A549 (cell line): ENCODE results near the gene MESP1. TPM values are rescaled to one million over a fixed set of nuclear protein-coding genes. Genes with fewer than 3 reads are reported as not detected.
A peak's percentile ranks its signal among the peaks of the same experiment; 100 is the strongest.

Experiments
- ATAC-seq, 2 experiments: fragments of 200-7000 bp in 1 of 2; fragments of >200 bp in 1 of 2; cut with Nextera tagmentation in 1 of 2; cut with Tn5 transposase in 1 of 2; 3 replicates each; pipeline versions ENCODE4 v1.8.0 to v1.9.1; 2018 to 2020; ENCODE audit warnings: mild to moderate bottlenecking in 1 of 2, moderate library complexity in 1 of 2
- CTCF ChIA-PET: fragments of 300-600 bp; sonication (Branson Sonifier 250); formaldehyde crosslinking; extraction: SDS; loops from one replicate; lab custom pipeline; 2021; ENCODE audit warnings: antibody characterized with exemption, inconsistent platforms; lab: Yijun Ruan, JAX
- POLR2A ChIA-PET: fragments of 350-600 bp; formaldehyde crosslinking; extraction: SDS; loops from one replicate; lab custom pipeline; 2021; ENCODE audit warnings: antibody characterized with exemption, inconsistent platforms; lab: Yijun Ruan, JAX
- DNase-seq, 2 experiments: peaks; one replicate each; pipeline versions ENCODE4 v3.0.0 to v3.0.0-alpha.2; 2011 to 2016; ENCODE audit warnings: low read depth in 1 of 2, low spot score in 1 of 2
- FAIRE-seq: peaks from 2 replicates; lab custom pipeline; 2011; peaks lifted over from hg19 to GRCh38; lab: Jason Lieb, UNC
- H3K27ac ChIP-seq, 2 experiments: fragments of >200 bp; sonication (Bioruptor Twin); formaldehyde crosslinking; 3 replicates each; pipeline ENCODE4 v1.5.1; 2016 to 2017
- H3K4me1 ChIP-seq: fragments of >200 bp; sonication (Bioruptor Twin); formaldehyde crosslinking; 3 replicates; pipeline ENCODE4 v1.6.1; 2016
- H3K4me2 ChIP-seq: fragments of >200 bp; sonication (Bioruptor Twin); formaldehyde crosslinking; 3 replicates; pipeline ENCODE4 v1.6.1; 2016
- H3K4me3 ChIP-seq: fragments of >200 bp; sonication (Bioruptor Twin); formaldehyde crosslinking; 3 replicates; pipeline ENCODE4 v1.5.1; 2016
- H3K9me3 ChIP-seq: fragments of >200 bp; sonication (Bioruptor Twin); formaldehyde crosslinking; 3 replicates; pipeline ENCODE4 v1.6.1; 2016
- CEBPB ChIP-seq, 2 experiments: fragments of >200 bp in 1 of 2; sonication (Bioruptor Twin) in 1 of 2; formaldehyde crosslinking in 1 of 2; IDR thresholded peaks; 2 replicates each; pipeline ENCODE4 v1.6.1; 2012 to 2016
- CHD2 ChIP-seq: fragments of 150-350 bp; IDR thresholded peaks from 2 replicates; pipeline ENCODE4 v1.6.1; 2014; ENCODE audit warnings: low read length; ENCODE audit not compliant: partially characterized antibody
- EHF ChIP-seq: fragments of 250-450 bp; sonication (Bioruptor Pico); IDR thresholded peaks from 2 replicates; pipeline ENCODE4 v1.5.0; 2020; ENCODE audit warnings: mild to moderate bottlenecking
- EHMT2 ChIP-seq: fragments of 200-600 bp; sonication (generic); IDR thresholded peaks from 2 replicates; pipeline ENCODE4 v1.6.1; 2016; ENCODE audit warnings: antibody characterized with exemption, low read depth, mild to moderate bottlenecking, moderate library complexity
- FOXS1 ChIP-seq: fragments of 250-450 bp; sonication (Bioruptor Pico); IDR thresholded peaks from 2 replicates; pipeline ENCODE4 v1.5.0; 2020; ENCODE audit warnings: mild to moderate bottlenecking, moderate library complexity
- HEYL ChIP-seq: fragments of 250-450 bp; sonication (Bioruptor Pico); IDR thresholded peaks from 2 replicates; pipeline ENCODE4 v1.8.0; 2021; ENCODE audit warnings: mild to moderate bottlenecking, moderate library complexity
- HOXA7 ChIP-seq: fragments of 250-450 bp; sonication (Bioruptor Pico); IDR thresholded peaks from 2 replicates; pipeline ENCODE4 v1.5.0; 2020; ENCODE audit warnings: mild to moderate bottlenecking, moderate library complexity
- HOXB13 ChIP-seq: fragments of 250-450 bp; sonication (Bioruptor Pico); IDR thresholded peaks from 2 replicates; pipeline ENCODE4 v1.5.0; 2020; ENCODE audit warnings: low read depth, mild to moderate bottlenecking, moderate library complexity
- JUNB ChIP-seq: fragments of >200 bp; sonication (Bioruptor Twin); formaldehyde crosslinking; IDR thresholded peaks from 2 replicates; pipeline ENCODE4 v1.6.1; 2016
- MAFK ChIP-seq: fragments of 450-650 bp; IDR thresholded peaks from 2 replicates; pipeline ENCODE4 v1.6.1; 2014; ENCODE audit not compliant: partially characterized antibody
- MAX ChIP-seq: IDR thresholded peaks from 2 replicates; pipeline ENCODE4 v1.6.1; 2012
- NR3C1 ChIP-seq: fragments of >200 bp; sonication (Bioruptor Twin); formaldehyde crosslinking; IDR thresholded peaks from 3 replicates; pipeline ENCODE4 v1.6.1; 2017
- PHF8 ChIP-seq: fragments of 200-600 bp; sonication (generic); IDR thresholded peaks from 2 replicates; pipeline ENCODE4 v1.6.1; 2016; ENCODE audit warnings: low read depth, mild to moderate bottlenecking, antibody characterized with exemption, moderate library complexity, borderline replicate concordance
- RNF2 ChIP-seq: fragments of 200-600 bp; sonication (generic); IDR thresholded peaks from 2 replicates; pipeline ENCODE4 v1.6.1; 2016; ENCODE audit warnings: low read depth, mild to moderate bottlenecking, antibody characterized with exemption, moderate library complexity, borderline replicate concordance
- SREBF2 ChIP-seq: fragments of 450-650 bp; IDR thresholded peaks from 2 replicates; pipeline ENCODE4 v1.6.1; 2014; ENCODE audit warnings: mild to moderate bottlenecking, moderate library complexity
- ZFP36 ChIP-seq: fragments of 450-650 bp; IDR thresholded peaks from 2 replicates; pipeline ENCODE4 v1.6.1; 2014; ENCODE audit warnings: borderline replicate concordance; ENCODE audit not compliant: partially characterized antibody
- WGBS: methylation state at CpG from one replicate; pipeline ENCODE4 v1.1.6; 2017; ENCODE audit errors: missing lambda C conversion rate; 5-methylcytosine and 5-hydroxymethylcytosine counted together
- polyA plus RNA-seq, 4 experiments: library from polyadenylated mRNA; depleted of rRNA in 3 of 4; stranded (reverse); fragments of >200 nt; fragmentation: RNase III in 1 of 4; extraction: RNeasy Plus Mini Kit Qiagen cat#74134 plus additional on column Dnase treatment in 1 of 4; gene quantifications; 2 replicates in 3 of 4; 3 replicates in 1 of 4; pipeline ENCODE4 v1.2.3, GENCODE V29; 2011 to 2017
- TF ChIP-seq, protein P1 (sequence below): fragments of 250-450 bp; sonication (Bioruptor Pico); IDR thresholded peaks from 2 replicates; pipeline ENCODE4 v1.5.0; 2020; ENCODE audit warnings: low read depth, mild to moderate bottlenecking, moderate library complexity
- TF ChIP-seq, protein P2 (sequence below): IDR thresholded peaks from 2 replicates; pipeline ENCODE4 v1.6.1; 2012; ENCODE audit warnings: low read depth, borderline replicate concordance
- TF ChIP-seq, protein P3 (sequence below): fragments of 200-600 bp; sonication (generic); IDR thresholded peaks from 2 replicates; pipeline ENCODE4 v1.6.1; 2016; ENCODE audit warnings: antibody characterized with exemption, mild to moderate bottlenecking, moderate library complexity
- TF ChIP-seq, protein P4 (sequence below): fragments of 450-650 bp; IDR thresholded peaks from 2 replicates; pipeline ENCODE4 v1.6.1; 2014; ENCODE audit warnings: antibody characterized with exemption

Gene MESP1
- polyA plus RNA-seq, 2 of the 4 experiments (the other 2 are of a cell fraction), result 1.2 to 2.7 TPM

DNA sequence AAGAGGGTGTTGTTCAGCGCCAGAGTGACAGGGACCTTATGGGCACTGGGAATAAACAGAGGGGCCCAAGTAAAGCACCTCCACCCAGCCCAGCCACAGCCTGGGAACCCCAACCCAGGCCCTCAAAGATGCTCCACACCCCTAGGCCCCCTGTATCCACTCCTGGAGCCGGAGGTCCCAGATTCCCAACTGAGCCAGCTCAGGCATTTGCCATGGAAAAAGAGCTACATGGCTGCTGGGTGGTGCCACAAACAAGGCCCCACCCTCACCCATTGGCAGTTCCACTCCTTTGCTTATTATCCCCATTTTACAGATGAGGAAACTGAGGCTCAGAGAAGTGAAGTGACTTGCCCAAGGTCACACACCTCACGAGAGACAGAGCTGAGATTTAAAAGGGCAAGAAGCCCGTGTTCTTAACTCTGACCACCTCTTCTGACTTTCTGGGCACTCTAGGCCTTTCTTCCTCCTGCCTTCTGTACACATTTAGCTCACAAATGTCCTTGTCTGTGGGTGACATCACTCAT lies 46.7 kb upstream of the MESP1 start:
- Histone ChIP-seq H3K9me3 (no peaks in the 10 kb centered on the region), H3K4me3 (no peak overlapping the region), H3K4me1 (peaks cover 20% of the 10 kb centered on the region), H3K27ac (no peak overlapping the region; a peak in 1 of 6 replicates), H3K4me2 (no peak overlapping the region)
- TF ChIP-seq, protein P1, sequence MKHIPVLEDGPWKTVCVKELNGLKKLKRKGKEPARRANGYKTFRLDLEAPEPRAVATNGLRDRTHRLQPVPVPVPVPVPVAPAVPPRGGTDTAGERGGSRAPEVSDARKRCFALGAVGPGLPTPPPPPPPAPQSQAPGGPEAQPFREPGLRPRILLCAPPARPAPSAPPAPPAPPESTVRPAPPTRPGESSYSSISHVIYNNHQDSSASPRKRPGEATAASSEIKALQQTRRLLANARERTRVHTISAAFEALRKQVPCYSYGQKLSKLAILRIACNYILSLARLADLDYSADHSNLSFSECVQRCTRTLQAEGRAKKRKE, result no peak
- TF ChIP-seq MAFK, result no peak
- no peak for TF ChIP-seq NR3C1
- TF ChIP-seq CHD2, result no peak
- TF ChIP-seq RNF2, result no peak
- TF ChIP-seq HOXB13 (CRISPR knock-in tag), result no peak
- TF ChIP-seq FOXS1 (CRISPR knock-in tag), result no peak
- TF ChIP-seq SREBF2, result no peak
- no peak for TF ChIP-seq HOXA7 (CRISPR knock-in tag)
- TF ChIP-seq PHF8, result no peak
- no peak for DNase-seq
- ChIA-PET CTCF (interaction anchor here (1.0 to 2.9 kb wide), 9 partner anchors 8 to 90 kb away, joined by 3 to 22 read pairs (median 7); no protein-coding TSS in a partner anchor), POLR2A (no interaction called here)
- WGBS, result 83% methylated on average over 4 of the region's 4 CpGs
- ATAC-seq, result no peak
- no peak for FAIRE-seq

DNA sequence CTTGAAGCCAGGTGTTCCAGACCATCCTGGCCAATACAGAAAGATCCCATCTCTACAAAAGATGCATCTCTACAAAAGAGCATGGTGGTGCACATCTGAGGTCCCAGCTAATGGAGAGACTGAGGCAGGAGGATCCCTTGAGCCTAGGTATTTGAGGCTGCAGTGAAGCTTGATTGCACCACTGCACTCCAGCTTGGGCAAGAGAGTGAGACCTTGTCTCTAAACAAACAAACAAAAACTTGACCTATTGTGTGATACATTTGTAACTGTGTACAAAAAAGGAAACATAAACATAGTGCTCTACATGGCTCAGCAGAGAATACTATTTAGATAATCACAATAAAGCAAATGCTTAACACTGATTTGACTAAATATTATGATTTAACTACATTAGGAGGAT lies 44.9 kb upstream of the MESP1 start:
- H3K4me1 ChIP-seq, result peaks cover 18% of the 10 kb centered on the region
- CTCF ChIA-PET, result interaction anchor here (1.2 to 6.6 kb wide), 4 partner anchors 26 to 65 kb away, joined by 3 to 39 read pairs (median 4); no protein-coding TSS in a partner anchor
- H3K27ac ChIP-seq, result no peak overlapping the region
- FAIRE-seq, result no peak
- TF ChIP-seq EHF (no peak), HEYL (CRISPR knock-in tag) (no peak), EHMT2 (no peak)
- TF ChIP-seq, all 56 proteins: peak for 0
- Histone ChIP-seq H3K9me3 (no peaks in the 10 kb centered on the region), H3K4me2 (no peak overlapping the region), H3K4me3 (no peak overlapping the region)
- DNase-seq, result no peak
- no peak for ATAC-seq
- POLR2A ChIA-PET, result no interaction called here

DNA sequence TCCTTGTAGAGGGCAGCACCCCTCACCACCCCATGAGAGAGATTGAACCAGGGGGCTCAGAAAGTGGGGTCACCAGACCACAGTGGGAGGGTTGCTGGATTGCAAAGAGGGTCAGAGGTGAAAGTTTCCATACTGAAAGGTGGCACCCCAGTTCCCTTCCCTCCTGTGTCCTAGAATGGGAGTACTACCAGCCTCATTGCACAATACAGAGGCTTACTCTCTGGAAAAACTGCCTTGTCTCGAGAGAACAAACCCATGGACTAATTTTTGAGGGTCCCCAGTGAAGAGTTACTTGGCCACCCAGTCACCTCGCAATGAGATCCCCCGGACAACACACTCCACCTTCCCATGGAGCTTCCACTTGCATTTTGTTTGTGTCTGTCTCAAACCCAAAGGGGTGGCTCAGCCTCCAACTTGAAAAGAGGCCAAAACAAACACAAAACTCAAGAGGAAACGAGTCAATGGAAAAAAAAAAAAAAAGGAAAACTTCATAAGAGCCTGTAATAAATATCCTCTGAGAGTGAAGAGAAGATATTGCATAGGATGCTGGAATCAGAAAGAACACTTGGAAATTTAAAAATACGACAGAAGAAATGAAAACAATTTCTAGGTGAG lies 43.7 kb upstream of the MESP1 start:
- Histone ChIP-seq H3K4me3 (no peak overlapping the region), H3K9me3 (no peaks in the 10 kb centered on the region), H3K4me1 (peaks cover 18% of the 10 kb centered on the region), H3K27ac (peak overlapping the region; percentile 21 to 70; a peak in 3 of 6 replicates), H3K4me2 (peak overlapping the region; percentile 45)
- ChIA-PET CTCF (interaction anchor here (0.7 to 6.6 kb wide), 11 partner anchors 13 to 276 kb away, joined by 3 to 39 read pairs (median 4); no protein-coding TSS in a partner anchor), POLR2A (interaction anchor here (1.1 kb wide), 1 partner anchor 23 kb away, joined by 3 read pairs; no protein-coding TSS in a partner anchor)
- DNase-seq, result no peak
- FAIRE-seq, result no peak
- 19% methylated on average over 5 of the region's 5 CpGs for WGBS
- ATAC-seq, result no peak
- TF ChIP-seq, protein P2, sequence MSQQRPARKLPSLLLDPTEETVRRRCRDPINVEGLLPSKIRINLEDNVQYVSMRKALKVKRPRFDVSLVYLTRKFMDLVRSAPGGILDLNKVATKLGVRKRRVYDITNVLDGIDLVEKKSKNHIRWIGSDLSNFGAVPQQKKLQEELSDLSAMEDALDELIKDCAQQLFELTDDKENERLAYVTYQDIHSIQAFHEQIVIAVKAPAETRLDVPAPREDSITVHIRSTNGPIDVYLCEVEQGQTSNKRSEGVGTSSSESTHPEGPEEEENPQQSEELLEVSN, result no peak
- TF ChIP-seq MAFK (no peak), CEBPB (IDR thresholded peaks at IDR 0.05) (peak in 1 of 2 experiments; percentile 58; a peak in 3 of 4 replicates)

DNA sequence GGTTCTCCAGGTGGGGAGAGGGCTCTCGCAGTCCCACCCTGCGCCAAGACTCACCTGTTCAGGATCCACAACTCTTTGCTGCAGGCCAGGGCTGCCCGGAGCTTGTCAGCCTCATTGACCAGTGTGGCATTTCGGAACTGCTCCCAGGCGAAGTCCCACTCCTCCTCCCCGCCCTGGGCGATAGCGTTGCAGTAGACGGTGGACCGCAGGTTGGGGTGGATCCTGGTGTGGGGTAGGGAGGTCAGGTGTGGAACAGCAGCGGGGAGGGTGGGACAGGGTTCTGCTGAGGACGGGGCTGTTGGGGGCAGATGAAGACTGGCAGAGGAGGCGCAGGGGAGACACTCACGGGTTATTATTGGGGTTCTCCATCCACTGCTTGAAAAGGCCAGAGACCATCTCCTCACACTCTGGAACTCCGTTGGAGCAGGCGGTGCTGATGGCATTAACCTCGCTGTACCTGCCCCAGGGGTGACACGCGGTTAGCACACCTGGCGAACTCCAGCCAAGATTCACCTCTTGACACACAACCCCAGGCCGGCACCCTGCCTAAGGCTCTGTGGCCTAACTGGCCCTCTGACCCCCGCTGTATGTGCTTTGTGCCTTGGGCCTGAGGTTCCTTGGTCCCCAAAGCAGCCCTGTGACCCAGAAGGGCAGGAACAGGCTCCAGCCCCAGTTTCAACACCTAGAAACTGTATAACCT lies 41.2 kb upstream of the MESP1 start:
- POLR2A ChIA-PET, result no interaction called here
- CTCF ChIA-PET, result interaction anchor here (0.7 to 6.6 kb wide), 6 partner anchors 9 to 32 kb away, joined by 3 to 39 read pairs (median 4); no protein-coding TSS in a partner anchor
- ATAC-seq, result 0 out of 6 replicates have a peak, but pooled peaks of 1 of the 2 experiments have one; percentile 37
- H3K4me3 ChIP-seq, result no peak overlapping the region
- no peak for TF ChIP-seq MAFK
- TF ChIP-seq EHMT2, result no peak
- TF ChIP-seq, protein P3, sequence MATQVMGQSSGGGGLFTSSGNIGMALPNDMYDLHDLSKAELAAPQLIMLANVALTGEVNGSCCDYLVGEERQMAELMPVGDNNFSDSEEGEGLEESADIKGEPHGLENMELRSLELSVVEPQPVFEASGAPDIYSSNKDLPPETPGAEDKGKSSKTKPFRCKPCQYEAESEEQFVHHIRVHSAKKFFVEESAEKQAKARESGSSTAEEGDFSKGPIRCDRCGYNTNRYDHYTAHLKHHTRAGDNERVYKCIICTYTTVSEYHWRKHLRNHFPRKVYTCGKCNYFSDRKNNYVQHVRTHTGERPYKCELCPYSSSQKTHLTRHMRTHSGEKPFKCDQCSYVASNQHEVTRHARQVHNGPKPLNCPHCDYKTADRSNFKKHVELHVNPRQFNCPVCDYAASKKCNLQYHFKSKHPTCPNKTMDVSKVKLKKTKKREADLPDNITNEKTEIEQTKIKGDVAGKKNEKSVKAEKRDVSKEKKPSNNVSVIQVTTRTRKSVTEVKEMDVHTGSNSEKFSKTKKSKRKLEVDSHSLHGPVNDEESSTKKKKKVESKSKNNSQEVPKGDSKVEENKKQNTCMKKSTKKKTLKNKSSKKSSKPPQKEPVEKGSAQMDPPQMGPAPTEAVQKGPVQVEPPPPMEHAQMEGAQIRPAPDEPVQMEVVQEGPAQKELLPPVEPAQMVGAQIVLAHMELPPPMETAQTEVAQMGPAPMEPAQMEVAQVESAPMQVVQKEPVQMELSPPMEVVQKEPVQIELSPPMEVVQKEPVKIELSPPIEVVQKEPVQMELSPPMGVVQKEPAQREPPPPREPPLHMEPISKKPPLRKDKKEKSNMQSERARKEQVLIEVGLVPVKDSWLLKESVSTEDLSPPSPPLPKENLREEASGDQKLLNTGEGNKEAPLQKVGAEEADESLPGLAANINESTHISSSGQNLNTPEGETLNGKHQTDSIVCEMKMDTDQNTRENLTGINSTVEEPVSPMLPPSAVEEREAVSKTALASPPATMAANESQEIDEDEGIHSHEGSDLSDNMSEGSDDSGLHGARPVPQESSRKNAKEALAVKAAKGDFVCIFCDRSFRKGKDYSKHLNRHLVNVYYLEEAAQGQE, result no peak
- no peak for TF ChIP-seq MAX
- TF ChIP-seq, protein P4, sequence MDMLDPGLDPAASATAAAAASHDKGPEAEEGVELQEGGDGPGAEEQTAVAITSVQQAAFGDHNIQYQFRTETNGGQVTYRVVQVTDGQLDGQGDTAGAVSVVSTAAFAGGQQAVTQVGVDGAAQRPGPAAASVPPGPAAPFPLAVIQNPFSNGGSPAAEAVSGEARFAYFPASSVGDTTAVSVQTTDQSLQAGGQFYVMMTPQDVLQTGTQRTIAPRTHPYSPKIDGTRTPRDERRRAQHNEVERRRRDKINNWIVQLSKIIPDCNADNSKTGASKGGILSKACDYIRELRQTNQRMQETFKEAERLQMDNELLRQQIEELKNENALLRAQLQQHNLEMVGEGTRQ, result no peak
- no peak for TF ChIP-seq JUNB
- TF ChIP-seq ZFP36, result no peak
- H3K4me1 ChIP-seq, result peaks cover 18% of the 10 kb centered on the region
- 86% methylated on average over 19 of the region's 22 CpGs for WGBS
- no peak for DNase-seq
- H3K4me2 ChIP-seq, result no peak overlapping the region
- no peak for FAIRE-seq
- H3K27ac ChIP-seq, result no peak overlapping the region
- peaks cover 15% of the 10 kb centered on the region for H3K9me3 ChIP-seq
